ENCODE measurements around the gene NANOS2. TPM values are rescaled to one million over a fixed set of nuclear protein-coding genes. Genes with fewer than 3 reads are reported as not detected.

The NANOS2 gene
- total and polyA plus RNA-seq, 12 donors: not detected

DNA sequence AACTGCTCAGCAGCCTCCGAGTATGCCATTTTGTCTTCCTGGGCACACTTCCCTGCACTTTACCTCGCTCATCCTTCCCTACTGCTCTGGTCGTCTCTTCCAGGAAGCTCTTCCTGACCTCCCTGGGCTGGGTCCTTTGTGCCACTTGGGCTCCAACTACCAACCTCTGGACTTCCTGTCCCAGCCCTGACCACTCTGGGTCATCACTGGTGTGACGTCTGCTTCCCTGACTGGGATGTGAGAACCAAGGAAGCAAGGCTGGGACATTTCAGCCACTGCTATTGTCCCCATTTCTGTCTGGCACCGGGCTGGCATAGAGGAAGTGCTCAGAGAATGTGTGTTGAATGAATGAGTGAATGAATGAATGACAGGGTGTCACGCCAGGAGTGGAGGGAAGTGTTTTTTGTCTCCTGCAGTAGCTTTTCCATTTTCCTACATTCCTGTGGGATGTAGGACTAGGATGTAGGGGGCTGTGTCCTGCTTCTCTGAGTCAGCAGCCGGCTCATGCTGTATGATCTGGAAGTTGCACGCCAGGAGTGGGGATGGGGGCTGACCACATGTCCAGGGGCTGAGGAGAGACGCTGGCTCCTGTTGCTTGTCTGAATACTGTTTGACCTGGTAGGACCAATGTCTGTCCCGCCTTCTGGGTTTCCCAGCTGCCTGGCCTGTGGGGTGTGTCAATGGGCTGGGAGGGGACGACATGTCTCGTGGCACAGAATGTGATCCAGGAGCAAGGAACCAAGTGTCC lies 44.4 kb upstream of the NANOS2 start:
- Histone ChIP-seq H3K4me3 (no peak overlapping the region), H3K36me3 (peaks cover 0 to 18% (median 0%) of the 10 kb centered on the region in 9 donors), H3K27me3 (peaks cover 0 to 57% (median 27%) of the 10 kb centered on the region in 7 donors), H3K9me3 (no peaks in the 10 kb centered on the region), H3K4me1 (peaks cover 10 to 67% (median 45%) of the 10 kb centered on the region in 9 donors), H3K27ac (peak overlapping the region in 9 of 10 donors; percentile 31 to 72 (median 56))
- TF ChIP-seq, protein P1, sequence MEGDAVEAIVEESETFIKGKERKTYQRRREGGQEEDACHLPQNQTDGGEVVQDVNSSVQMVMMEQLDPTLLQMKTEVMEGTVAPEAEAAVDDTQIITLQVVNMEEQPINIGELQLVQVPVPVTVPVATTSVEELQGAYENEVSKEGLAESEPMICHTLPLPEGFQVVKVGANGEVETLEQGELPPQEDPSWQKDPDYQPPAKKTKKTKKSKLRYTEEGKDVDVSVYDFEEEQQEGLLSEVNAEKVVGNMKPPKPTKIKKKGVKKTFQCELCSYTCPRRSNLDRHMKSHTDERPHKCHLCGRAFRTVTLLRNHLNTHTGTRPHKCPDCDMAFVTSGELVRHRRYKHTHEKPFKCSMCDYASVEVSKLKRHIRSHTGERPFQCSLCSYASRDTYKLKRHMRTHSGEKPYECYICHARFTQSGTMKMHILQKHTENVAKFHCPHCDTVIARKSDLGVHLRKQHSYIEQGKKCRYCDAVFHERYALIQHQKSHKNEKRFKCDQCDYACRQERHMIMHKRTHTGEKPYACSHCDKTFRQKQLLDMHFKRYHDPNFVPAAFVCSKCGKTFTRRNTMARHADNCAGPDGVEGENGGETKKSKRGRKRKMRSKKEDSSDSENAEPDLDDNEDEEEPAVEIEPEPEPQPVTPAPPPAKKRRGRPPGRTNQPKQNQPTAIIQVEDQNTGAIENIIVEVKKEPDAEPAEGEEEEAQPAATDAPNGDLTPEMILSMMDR (IDR thresholded peaks at IDR 0.05): no peak
- ATAC-seq: peak in 3 of 8 donors; percentile 13 to 66 (median 33)
- intact Hi-C loops (cut with DNase I): no loop called here
- 47 to 51% methylated on average over 12 of the region's 12 CpGs for WGBS, 2 donors
- DNase-seq: no peak

DNA sequence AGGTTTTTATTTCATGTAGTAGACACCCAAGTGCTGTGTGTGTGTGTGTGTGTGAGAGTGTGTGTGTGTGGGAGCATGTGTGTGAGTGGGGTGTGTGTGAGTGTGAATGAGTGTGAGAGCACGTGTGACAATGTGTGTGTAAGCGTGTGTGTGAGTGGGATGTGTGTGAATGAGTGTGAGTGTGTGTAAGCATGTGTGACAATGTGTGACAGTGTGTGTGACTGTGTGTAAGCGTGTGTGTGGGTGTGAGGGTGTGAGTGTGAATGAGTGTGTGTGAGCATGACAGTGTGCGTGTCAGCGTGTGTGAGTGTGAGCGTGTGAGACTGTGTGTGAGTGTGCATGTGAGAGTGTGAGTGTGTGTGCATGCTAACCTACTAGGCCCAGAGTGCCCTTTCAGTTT lies 43.7 kb upstream of the NANOS2 start:
- H3K4me1 ChIP-seq: peaks cover 13 to 73% (median 51%) of the 10 kb centered on the region in 9 donors

DNA sequence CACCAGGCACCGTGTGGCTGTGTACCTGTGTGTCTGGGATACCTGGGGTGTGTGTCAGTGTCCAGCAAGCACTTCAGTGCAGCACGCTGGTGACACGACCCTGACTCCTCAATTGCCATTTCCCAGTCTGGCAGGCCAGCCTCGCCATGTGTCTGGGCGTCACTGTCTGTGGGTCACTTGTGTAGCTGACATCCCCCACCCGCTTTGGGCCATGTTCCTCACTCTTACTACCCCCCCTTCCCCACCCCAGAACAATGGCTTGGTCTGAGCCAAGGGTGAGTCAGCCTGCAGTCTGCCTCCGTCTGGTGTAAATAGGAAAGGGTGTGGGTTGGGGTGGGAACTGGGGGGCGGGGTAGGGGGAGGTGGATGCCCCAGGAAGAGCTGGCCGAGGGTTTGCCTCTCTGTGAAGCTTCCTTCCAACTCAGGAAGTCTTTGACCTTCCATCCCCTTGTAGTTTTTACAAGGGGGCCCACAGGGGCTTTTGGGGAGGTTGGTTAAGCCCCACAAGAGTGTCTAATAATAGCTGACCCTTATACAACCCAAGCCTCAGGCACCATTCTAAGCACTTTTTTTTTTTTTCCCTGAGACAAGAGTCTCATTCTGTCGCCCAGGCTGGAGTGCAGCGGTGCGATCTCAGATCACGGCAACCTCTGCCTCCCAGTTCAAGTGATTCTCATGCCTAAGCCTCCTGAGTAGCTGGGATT lies 41.5 kb upstream of the NANOS2 start:
- intact Hi-C loops (cut with DNase I): loop anchor here in 2 of 10 donors (1.0 to 2.0 kb wide), 2 partner anchors 15 to 16 kb away; no protein-coding TSS in a partner anchor

More for the DNA sequence above, 43.7 kb upstream of the NANOS2 start:
- intact Hi-C loops (cut with DNase I): no loop called here
- TF ChIP-seq, protein P1 (IDR thresholded peaks at IDR 0.05): no peak
- Histone ChIP-seq H3K27me3 (peaks cover 0 to 62% (median 31%) of the 10 kb centered on the region in 7 donors), H3K4me3 (no peak overlapping the region), H3K36me3 (peaks cover 0 to 18% (median 0%) of the 10 kb centered on the region in 9 donors), H3K9me3 (no peaks in the 10 kb centered on the region), H3K27ac (peak overlapping the region in 6 of 10 donors; percentile 40 to 72 (median 65))
- no peak for ATAC-seq
- DNase-seq: no peak
- 97% methylated on average over 6 of the region's 6 CpGs for WGBS, 2 donors

DNA sequence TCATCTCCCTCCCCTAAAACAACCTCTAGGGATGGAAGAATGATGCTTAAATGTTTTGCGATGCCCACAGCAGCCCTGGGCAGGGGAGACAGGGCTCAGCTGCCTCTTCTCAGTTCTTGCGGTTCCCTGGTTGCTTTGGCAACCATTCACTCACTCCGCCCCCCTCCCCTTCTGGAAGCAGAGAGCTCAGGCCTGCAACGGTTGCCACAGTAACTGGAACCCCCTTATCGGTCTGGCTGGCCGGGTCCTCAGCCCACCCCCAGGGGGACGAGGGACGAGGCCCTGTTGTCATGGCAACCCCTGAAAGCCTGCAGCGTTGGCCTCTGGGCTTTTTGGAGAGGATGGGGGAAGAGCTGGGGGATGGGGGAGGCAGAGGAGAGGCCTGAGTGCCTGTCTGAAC lies 39.6 kb upstream of the NANOS2 start:
- peaks cover 0 to 32% (median 0%) of the 10 kb centered on the region in 9 donors for H3K36me3 ChIP-seq
- H3K4me1 ChIP-seq: peaks cover 13 to 52% (median 46%) of the 10 kb centered on the region in 9 donors
- intact Hi-C loops (cut with DNase I): no loop called here
- H3K27me3 ChIP-seq: peaks cover 0 to 48% (median 23%) of the 10 kb centered on the region in 7 donors
- no peak for DNase-seq
- TF ChIP-seq, protein P1 (IDR thresholded peaks at IDR 0.05): no peak
- H3K4me3 ChIP-seq: no peak overlapping the region
- H3K9me3 ChIP-seq: no peaks in the 10 kb centered on the region
- ATAC-seq: no peak
- peak overlapping the region in 8 of 10 donors; percentile 2 to 61 (median 37) for H3K27ac ChIP-seq
- 20 to 24% methylated on average over 9 of the region's 9 CpGs for WGBS, 2 donors

More for the DNA sequence above, 41.5 kb upstream of the NANOS2 start:
- peak; percentile 64 to 90 for DNase-seq
- no peaks in the 10 kb centered on the region for H3K9me3 ChIP-seq
- H3K27ac ChIP-seq: peak overlapping the region; percentile 33 to 84 (median 77)
- peaks cover 0 to 54% (median 33%) of the 10 kb centered on the region in 7 donors for H3K27me3 ChIP-seq
- H3K4me3 ChIP-seq: no peak overlapping the region
- TF ChIP-seq, protein P1 (IDR thresholded peaks at IDR 0.05): no peak
- WGBS, 2 donors: 41% methylated on average over 13 of the region's 13 CpGs
- H3K36me3 ChIP-seq: peaks cover 0 to 15% (median 0%) of the 10 kb centered on the region in 9 donors
- ATAC-seq: peak; percentile 85 to 93 (median 89)
- peaks cover 18 to 72% (median 55%) of the 10 kb centered on the region in 9 donors for H3K4me1 ChIP-seq

All from heart right ventricle (tissue), 16 donors.